T-cell (primary cell): ENCODE data around the gene SLC27A4. TPM values are rescaled to one million over a fixed set of nuclear protein-coding genes. Genes with fewer than 3 reads are reported as not detected.

Source experiments
- ATAC-seq, 4 experiments: fragments of 200-7000 bp in 3 of 4; fragments of 150-1000 bp in 1 of 4; cut with Tn5 transposase; replicated peaks in 1 of 4; 1 replicate in 3 of 4; 2 replicates in 1 of 4; pipeline ENCODE4 v1.10.0; 2021; ENCODE audit warnings: moderate library complexity in 3 of 4, mild to moderate bottlenecking in 2 of 4, moderate number of reproducible peaks in 1 of 4
- CTCF ChIA-PET, 2 donors: fragments of 300-600 bp; sonication (Branson Sonifier 250); formaldehyde crosslinking; loops; one replicate each; lab custom pipeline; 2022; ENCODE audit warnings: antibody characterized with exemption in 2 of 2; lab: Charles Lee
- POLR2A ChIA-PET, 2 donors: fragments of 300-600 bp; sonication (Branson Sonifier 250); formaldehyde crosslinking; loops; one replicate each; lab custom pipeline; 2022; ENCODE audit warnings: antibody characterized with exemption in 2 of 2; lab: Charles Lee
- DNase-seq, 35 experiments: peaks; one replicate each; pipeline versions ENCODE4 v3.0.0 to v3.0.0-alpha.2; 2013 to 2023
- H3K27ac ChIP-seq: one replicate; pipeline ENCODE4 v1.5.1; 2013; ENCODE audit warnings: low read length
- H3K27me3 ChIP-seq, 2 experiments: replicated peaks in 1 of 2; 1 replicate in 1 of 2; 2 replicates in 1 of 2; pipeline versions ENCODE4 v1.6.1 to v1.7.0; 2013; ENCODE audit warnings: low read length in 1 of 2, mixed read lengths in 1 of 2; ENCODE audit not compliant: control insufficient read depth in 2 of 2, insufficient read depth in 2 of 2; ENCODE audit errors: extremely low read depth in 1 of 2
- H3K36me3 ChIP-seq, 2 donors: 1 replicate in 1 of 2; 2 replicates in 1 of 2; pipeline versions ENCODE4 v1.6.1 to v1.7.0; 2013; ENCODE audit warnings: low read length in 1 of 2; ENCODE audit not compliant: control insufficient read depth in 2 of 2, insufficient read depth in 1 of 2; ENCODE audit errors: extremely low read depth in 1 of 2
- H3K4me1 ChIP-seq, 2 experiments: 1 replicate in 1 of 2; 2 replicates in 1 of 2; pipeline versions ENCODE4 v1.6.1 to v1.7.0; 2013; ENCODE audit warnings: low read length in 2 of 2, mixed read lengths in 1 of 2; ENCODE audit not compliant: insufficient read depth in 2 of 2, control insufficient read depth in 1 of 2; ENCODE audit errors: extremely low read depth in 1 of 2
- H3K4me3 ChIP-seq, 2 donors: 1 replicate in 1 of 2; 2 replicates in 1 of 2; pipeline versions ENCODE4 v1.5.1 to v1.7.0; 2013; ENCODE audit warnings: mild to moderate bottlenecking in 2 of 2, low read length in 1 of 2, moderate library complexity in 1 of 2; ENCODE audit not compliant: control insufficient read depth in 1 of 2; ENCODE audit errors: extremely low read depth in 1 of 2
- H3K9me3 ChIP-seq: 2 replicates; pipeline ENCODE4 v1.7.0; 2013
- H3K27ac Mint-ChIP-seq, 2 donors: one replicate each; pipeline ENCODE4 v1.8.0; 2020 to 2021; ENCODE audit warnings: mild to moderate bottlenecking in 2 of 2, mixed read lengths in 2 of 2
- H3K27me3 Mint-ChIP-seq, 2 donors: one replicate each; pipeline ENCODE4 v1.8.0; 2021 to 2022; ENCODE audit warnings: mixed read lengths in 2 of 2
- H3K36me3 Mint-ChIP-seq: one replicate; pipeline ENCODE4 v1.8.0; 2021; ENCODE audit warnings: mixed read lengths
- H3K4me1 Mint-ChIP-seq, 3 donors: one replicate each; pipeline ENCODE4 v1.8.0; 2020 to 2022; ENCODE audit warnings: mixed read lengths in 3 of 3, mild to moderate bottlenecking in 1 of 3
- H3K4me3 Mint-ChIP-seq, 3 donors: one replicate each; pipeline ENCODE4 v1.8.0; 2020 to 2022; ENCODE audit warnings: mild to moderate bottlenecking in 3 of 3, mixed read lengths in 3 of 3, moderate library complexity in 3 of 3
- H3K9me3 Mint-ChIP-seq, 3 donors: one replicate each; pipeline ENCODE4 v1.8.0; 2020 to 2022; ENCODE audit warnings: mixed read lengths in 3 of 3
- WGBS: methylation state at CpG from one replicate; pipeline ENCODE4 v1.1.5; 2013; ENCODE audit warnings: missing lambda C conversion rate; ENCODE audit not compliant: insufficient coverage; 5-methylcytosine and 5-hydroxymethylcytosine counted together
- total RNA-seq, 35 experiments: library from RNA in 6 of 35; stranded (reverse) in 6 of 35; fragments of 120-200 nt in 1 of 35; gene quantifications; one replicate each; pipeline versions ENCODE4 v1.2.1 to v1.2.4 and lab custom pipeline; 2013 to 2026

Gene SLC27A4
- total RNA-seq, 5 donors from 2014 or later (not counting 1 experiment from before 2014, with no cell fraction given) = 7.3 to 18.4 (median 17.5) TPM

DNA sequence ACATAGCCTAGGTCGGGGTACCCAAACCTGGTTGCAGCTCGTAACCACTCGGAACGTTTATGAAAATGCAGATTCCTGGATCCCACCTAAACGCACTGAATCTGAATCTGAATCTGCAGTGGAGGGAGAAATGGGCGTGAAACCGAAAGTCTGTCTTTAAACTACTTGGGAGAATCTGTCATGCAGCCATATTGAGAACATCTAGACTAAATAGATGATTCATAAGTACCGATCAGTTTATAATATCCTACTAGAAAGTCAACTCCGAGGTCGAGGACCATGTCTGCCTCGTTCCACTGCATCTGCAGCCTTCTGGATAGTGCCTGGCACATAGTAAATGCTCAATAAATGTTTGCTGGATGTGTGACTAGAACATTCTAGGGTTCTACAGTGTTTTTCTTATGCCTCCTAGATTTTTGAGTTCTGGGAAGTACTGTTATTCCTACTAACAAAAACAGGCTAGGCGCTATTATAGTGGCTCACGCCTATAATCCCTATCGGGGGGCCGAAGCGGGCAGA, 17.1 kb upstream of the SLC27A4 start:
- Mint-ChIP-seq H3K27me3 (no peaks in the 10 kb centered on the region), H3K4me1 (peaks cover 26 to 42% (median 37%) of the 10 kb centered on the region in 3 donors), H3K9me3 (no peaks in the 10 kb centered on the region), H3K27ac (peak overlapping the region; percentile 97 to 100), H3K4me3 (peak overlapping the region; percentile 90 to 97 (median 95)), H3K36me3 (peaks cover 16% of the 10 kb centered on the region)
- Histone ChIP-seq H3K9me3 (no peaks in the 10 kb centered on the region), H3K4me1 (peaks cover 8 to 37% of the 10 kb centered on the region in 2 experiments), H3K4me3 (peak overlapping the region; percentile 77 to 80), H3K27me3 (no peaks in the 10 kb centered on the region), H3K36me3 (peaks cover 0 to 23% of the 10 kb centered on the region in 2 donors), H3K27ac (peak overlapping the region; percentile 83)
- 0% methylated on average over 1 of the region's 16 CpGs for WGBS
- DNase-seq (no peak), ATAC-seq (no peak)
- ChIA-PET POLR2A (no interaction called here), CTCF (no interaction called here)

DNA sequence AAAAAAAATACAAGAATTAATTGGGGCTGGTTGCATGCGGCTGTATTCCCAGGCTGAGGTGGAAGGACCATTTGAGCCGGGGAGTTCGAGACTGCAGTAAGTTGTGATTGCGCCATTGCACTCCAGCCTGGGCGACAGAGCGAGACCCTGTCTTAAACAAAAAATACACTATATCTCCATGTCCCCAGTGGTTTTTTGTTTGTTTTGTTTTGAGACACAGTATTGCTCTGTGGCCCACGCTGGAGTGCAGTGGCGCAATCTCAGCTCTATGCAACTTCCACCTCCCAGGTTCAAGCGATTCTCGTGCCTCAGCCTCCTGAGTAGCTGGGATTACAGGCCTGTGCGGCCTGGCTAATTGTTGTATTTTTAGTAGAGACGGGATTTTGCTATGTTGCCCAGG, 16.5 kb upstream of the SLC27A4 start:
- H3K9me3 Mint-ChIP-seq = no peaks in the 10 kb centered on the region
- H3K27me3 ChIP-seq = no peaks in the 10 kb centered on the region
- peak overlapping the region; percentile 77 to 80 for H3K4me3 ChIP-seq
- peak overlapping the region; percentile 90 to 97 (median 95) for H3K4me3 Mint-ChIP-seq
- ATAC-seq (no peak), DNase-seq (no peak)
- peak overlapping the region; percentile 97 to 100 for H3K27ac Mint-ChIP-seq
- peaks cover 26 to 42% (median 37%) of the 10 kb centered on the region in 3 donors for H3K4me1 Mint-ChIP-seq
- 88% methylated on average over 1 of the region's 12 CpGs for WGBS
- POLR2A ChIA-PET = no interaction called here
- H3K27ac ChIP-seq = peak overlapping the region; percentile 83
- CTCF ChIA-PET = no interaction called here
- H3K9me3 ChIP-seq = no peaks in the 10 kb centered on the region
- peaks cover 20% of the 10 kb centered on the region for H3K36me3 Mint-ChIP-seq
- no peaks in the 10 kb centered on the region for H3K27me3 Mint-ChIP-seq
- peaks cover 8 to 37% of the 10 kb centered on the region in 2 experiments for H3K4me1 ChIP-seq
- peaks cover 0 to 27% of the 10 kb centered on the region in 2 donors for H3K36me3 ChIP-seq

DNA sequence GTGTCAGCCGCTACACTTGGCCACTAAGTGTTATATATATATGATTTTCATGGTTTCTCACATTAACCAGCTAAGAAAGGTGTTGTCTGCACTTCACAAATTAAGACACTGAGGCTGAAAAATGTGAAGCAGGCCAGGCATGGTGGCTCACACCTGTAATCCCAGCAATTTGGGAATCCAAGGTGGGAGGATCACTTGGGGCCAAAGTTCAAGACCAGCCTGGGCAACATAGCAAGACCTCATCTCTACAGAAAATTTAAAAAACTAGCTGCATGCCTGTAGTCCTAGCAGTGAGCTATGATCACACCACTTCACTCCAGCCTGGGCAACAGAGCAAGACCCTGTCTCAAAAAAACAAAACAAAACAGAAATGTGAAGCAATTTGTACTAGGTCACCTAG, 15.9 kb upstream of the SLC27A4 start:
- H3K4me1 ChIP-seq = peaks cover 8 to 37% of the 10 kb centered on the region in 2 experiments
- H3K36me3 Mint-ChIP-seq = peaks cover 20% of the 10 kb centered on the region
- H3K9me3 ChIP-seq = no peaks in the 10 kb centered on the region
- no peaks in the 10 kb centered on the region for H3K9me3 Mint-ChIP-seq
- peaks cover 0 to 29% of the 10 kb centered on the region in 2 donors for H3K36me3 ChIP-seq
- DNase-seq (no peak), ATAC-seq (no peak)
- H3K4me1 Mint-ChIP-seq = peaks cover 26 to 42% (median 37%) of the 10 kb centered on the region in 3 donors
- H3K27me3 Mint-ChIP-seq = no peaks in the 10 kb centered on the region
- H3K27ac Mint-ChIP-seq = no peak overlapping the region
- no peak overlapping the region for H3K27ac ChIP-seq
- no peaks in the 10 kb centered on the region for H3K27me3 ChIP-seq
- WGBS = no CpG with 5 or more reads among the region's 1 CpG
- ChIA-PET POLR2A (no interaction called here), CTCF (no interaction called here)
- H3K4me3 ChIP-seq = no peak overlapping the region
- H3K4me3 Mint-ChIP-seq = peak overlapping the region; percentile 90 to 97 (median 95)

DNA sequence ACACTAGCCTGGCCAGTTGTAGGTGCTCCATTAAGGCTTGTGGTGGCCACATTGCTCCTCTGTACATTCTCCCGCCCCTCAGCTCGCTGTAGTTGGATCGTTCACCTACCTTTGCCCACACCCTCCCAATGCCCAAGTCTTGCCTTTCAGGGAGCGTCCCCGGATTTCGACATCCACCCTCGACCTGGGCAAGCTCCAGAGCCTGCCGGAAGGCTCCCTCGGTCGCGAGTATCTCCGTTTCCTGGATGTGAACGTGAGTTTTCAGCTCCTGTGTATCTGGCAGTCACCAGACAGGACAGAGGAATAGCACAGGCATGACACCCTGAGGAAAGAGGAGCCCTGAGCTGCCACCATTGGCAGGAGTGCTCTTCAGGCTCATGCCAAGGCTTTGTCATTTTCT, 14.7 kb upstream of the SLC27A4 start:
- H3K27ac Mint-ChIP-seq = no peak overlapping the region
- ChIA-PET CTCF (no interaction called here), POLR2A (no interaction called here)
- H3K4me1 ChIP-seq = peaks cover 8 to 37% of the 10 kb centered on the region in 2 experiments
- 90% methylated on average over 13 of the region's 13 CpGs for WGBS
- DNase-seq (no peak), ATAC-seq (no peak)
- H3K27me3 Mint-ChIP-seq = no peaks in the 10 kb centered on the region
- no peaks in the 10 kb centered on the region for H3K27me3 ChIP-seq
- H3K4me3 ChIP-seq = no peak overlapping the region
- peaks cover 26 to 42% (median 37%) of the 10 kb centered on the region in 3 donors for H3K4me1 Mint-ChIP-seq
- H3K36me3 Mint-ChIP-seq = peaks cover 20% of the 10 kb centered on the region
- H3K36me3 ChIP-seq = peaks cover 0 to 29% of the 10 kb centered on the region in 2 donors
- H3K9me3 Mint-ChIP-seq = no peaks in the 10 kb centered on the region
- peak overlapping the region in 1 of 3 donors; percentile 13 for H3K4me3 Mint-ChIP-seq
- H3K9me3 ChIP-seq = no peaks in the 10 kb centered on the region
- H3K27ac ChIP-seq = no peak overlapping the region

DNA sequence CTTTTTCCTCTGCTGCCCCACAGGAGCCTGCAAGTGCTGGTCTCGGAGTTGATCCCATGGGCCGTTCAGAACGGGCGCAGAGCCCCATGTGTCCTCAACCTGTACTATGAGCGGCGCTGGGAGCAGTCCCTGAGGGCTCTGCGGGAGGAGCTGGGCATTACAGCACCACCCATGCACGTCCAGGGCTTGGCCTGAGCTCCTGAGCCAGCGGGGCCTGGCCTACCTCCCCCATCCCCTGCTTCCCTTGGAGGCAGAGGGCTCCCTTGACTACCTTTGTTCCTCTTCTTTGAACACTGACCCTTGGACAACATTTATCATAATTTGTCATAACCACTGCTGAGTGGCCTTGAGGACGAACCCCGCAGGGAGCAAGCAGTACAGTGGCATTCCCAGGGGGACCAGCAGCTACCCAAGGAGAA, 6.9 kb upstream of the SLC27A4 start:
- POLR2A ChIA-PET = no interaction called here
- Histone ChIP-seq H3K9me3 (no peaks in the 10 kb centered on the region), H3K36me3 (peaks cover 0 to 15% of the 10 kb centered on the region in 2 donors), H3K4me1 (no peaks in the 10 kb centered on the region), H3K4me3 (no peak overlapping the region), H3K27me3 (no peaks in the 10 kb centered on the region), H3K27ac (no peak overlapping the region)
- ATAC-seq (no peak), DNase-seq (no peak)
- H3K4me1 Mint-ChIP-seq = no peaks in the 10 kb centered on the region
- no peaks in the 10 kb centered on the region for H3K9me3 Mint-ChIP-seq
- WGBS = 97% methylated on average over 11 of the region's 11 CpGs
- H3K4me3 Mint-ChIP-seq = no peak overlapping the region
- CTCF ChIA-PET = interaction anchor here in 1 of 2 donors (0.5 kb wide), 1 partner anchor 70 kb away, joined by 3 read pairs; no protein-coding TSS in a partner anchor
- no peaks in the 10 kb centered on the region for H3K27me3 Mint-ChIP-seq
- H3K36me3 Mint-ChIP-seq = peaks cover 12% of the 10 kb centered on the region
- no peak overlapping the region for H3K27ac Mint-ChIP-seq

DNA sequence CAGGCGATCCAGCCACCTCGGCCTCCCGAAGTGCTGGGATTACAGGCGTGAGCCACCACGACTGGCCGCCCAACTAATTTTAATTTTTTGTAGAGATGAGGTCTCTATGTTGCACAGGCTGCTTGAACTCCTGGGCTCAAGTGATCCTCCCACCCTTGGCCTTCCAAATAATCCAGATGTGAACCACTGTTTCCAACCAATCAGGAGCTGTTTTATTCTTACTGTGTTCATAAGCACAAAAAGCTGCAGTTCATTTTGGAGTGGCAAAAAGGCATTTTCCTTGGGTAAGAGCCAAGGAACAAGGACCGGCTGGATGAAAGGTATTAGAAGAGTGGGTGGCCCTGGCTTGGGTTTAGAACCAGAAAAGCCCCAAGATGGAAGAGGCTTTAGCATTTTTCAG, 5.2 kb upstream of the SLC27A4 start:
- Mint-ChIP-seq H3K36me3 (peaks cover 9% of the 10 kb centered on the region), H3K4me3 (no peak overlapping the region), H3K4me1 (peaks cover 0 to 4% (median 0%) of the 10 kb centered on the region in 3 donors), H3K9me3 (no peaks in the 10 kb centered on the region), H3K27ac (no peak overlapping the region), H3K27me3 (no peaks in the 10 kb centered on the region)
- Histone ChIP-seq H3K36me3 (peaks cover 0 to 9% of the 10 kb centered on the region in 2 donors), H3K4me1 (peaks cover 2 to 7% of the 10 kb centered on the region in 2 experiments), H3K27ac (no peak overlapping the region), H3K4me3 (no peak overlapping the region), H3K9me3 (no peaks in the 10 kb centered on the region), H3K27me3 (no peaks in the 10 kb centered on the region)
- DNase-seq (no peak), ATAC-seq (no peak)
- ChIA-PET POLR2A (interaction anchor here in 1 of 2 donors (0.6 kb wide), 1 partner anchor 136 kb away, joined by 3 read pairs; no protein-coding TSS in a partner anchor), CTCF (interaction anchor here in 1 of 2 donors (0.6 kb wide), 1 partner anchor 85 kb away, joined by 3 read pairs; no protein-coding TSS in a partner anchor)
- 71% methylated on average over 1 of the region's 7 CpGs for WGBS
